GM23338 (cell line): ENCODE data around the gene ANKRD27. TPM values are rescaled to one million over a fixed set of nuclear protein-coding genes. Genes with fewer than 3 reads are reported as not detected.

Source experiments
- ATAC-seq: fragments of 200-7000 bp; cut with Tn5 transposase; 3 replicates; pipeline ENCODE4 v1.9.1; 2020
- DNase-seq: peaks from one replicate; pipeline ENCODE4 v3.0.0-alpha.2; 2015; ENCODE audit warnings: low spot score
- H2AFZ ChIP-seq: fragments of 200-600 bp; sonication (generic); 2 replicates; pipeline ENCODE4 v1.8.0; 2016; ENCODE audit warnings: antibody characterized with exemption, mild to moderate bottlenecking, moderate library complexity
- H3F3A ChIP-seq: fragments of 200-600 bp; sonication (generic); replicated peaks from 2 replicates; pipeline ENCODE4 v1.8.0; 2017; ENCODE audit warnings: antibody characterized with exemption, mixed run types, low read depth
- H3K27ac ChIP-seq: fragments of 200-600 bp; sonication (generic); 2 replicates; pipeline ENCODE4 v1.6.1; 2016; ENCODE audit warnings: low read depth
- H3K27me3 ChIP-seq: fragments of 200-600 bp; sonication (generic); 2 replicates; pipeline ENCODE4 v1.8.0; 2016; ENCODE audit warnings: mild to moderate bottlenecking, mixed run types, moderate library complexity; ENCODE audit not compliant: insufficient read depth
- H3K36me3 ChIP-seq: fragments of 200-600 bp; sonication (generic); 2 replicates; pipeline ENCODE4 v1.8.0; 2016; ENCODE audit warnings: mild to moderate bottlenecking; ENCODE audit not compliant: insufficient read depth
- H3K4me1 ChIP-seq: fragments of 200-600 bp; sonication (generic); 2 replicates; pipeline ENCODE4 v1.8.0; 2016; ENCODE audit warnings: mild to moderate bottlenecking, moderate library complexity; ENCODE audit not compliant: insufficient read depth
- H3K4me2 ChIP-seq: fragments of 200-600 bp; sonication (generic); 2 replicates; pipeline ENCODE4 v1.7.1; 2017; ENCODE audit warnings: mixed run types
- H3K4me3 ChIP-seq: fragments of 200-600 bp; sonication (generic); 2 replicates; pipeline ENCODE4 v1.6.1; 2016; ENCODE audit warnings: mixed run types
- H3K79me2 ChIP-seq: fragments of 200-600 bp; sonication (generic); replicated peaks from 2 replicates; pipeline ENCODE4 v1.8.0; 2017; ENCODE audit warnings: mild to moderate bottlenecking; ENCODE audit not compliant: insufficient read depth
- H3K9me2 ChIP-seq: fragments of 200-600 bp; sonication (generic); 2 replicates; pipeline ENCODE4 v1.8.0; 2017; ENCODE audit not compliant: insufficient read depth
- H4K20me1 ChIP-seq: fragments of 200-600 bp; sonication (generic); replicated peaks from 2 replicates; pipeline ENCODE4 v1.8.0; 2017; ENCODE audit warnings: mild to moderate bottlenecking; ENCODE audit not compliant: insufficient read depth
- H3K27ac Mint-ChIP-seq: 2 replicates; pipeline ENCODE4 v1.8.0; 2020; ENCODE audit warnings: inconsistent platforms, mild to moderate bottlenecking, moderate library complexity, mixed read lengths
- H3K27me3 Mint-ChIP-seq: 3 replicates; pipeline ENCODE4 v1.8.0; 2022; ENCODE audit warnings: low read depth, mild to moderate bottlenecking, moderate library complexity, mixed read lengths, inconsistent platforms; ENCODE audit not compliant: insufficient read depth, poor library complexity
- H3K36me3 Mint-ChIP-seq: 3 replicates; pipeline ENCODE4 v1.8.0; 2021; ENCODE audit warnings: low read depth, mild to moderate bottlenecking, inconsistent platforms, moderate library complexity, mixed read lengths
- H3K4me1 Mint-ChIP-seq: 3 replicates; pipeline ENCODE4 v1.8.0; 2020; ENCODE audit warnings: mild to moderate bottlenecking, inconsistent platforms, mixed read lengths
- H3K4me3 Mint-ChIP-seq: 3 replicates; pipeline ENCODE4 v1.8.0; 2021; ENCODE audit warnings: moderate library complexity, mild to moderate bottlenecking, inconsistent platforms, mixed read lengths
- H3K9me3 Mint-ChIP-seq: 3 replicates; pipeline ENCODE4 v1.8.0; 2020; ENCODE audit warnings: moderate library complexity, mild to moderate bottlenecking, inconsistent platforms, mixed read lengths
- ETS1 ChIP-seq: IDR thresholded peaks from 2 replicates; pipeline ENCODE4 v1.6.1; 2016; ENCODE audit warnings: antibody characterized with exemption
- EZH2 ChIP-seq: fragments of 200-600 bp; sonication (generic); IDR thresholded peaks from one replicate; pipeline ENCODE4 v1.8.0; 2017; ENCODE audit warnings: antibody characterized with exemption, mild to moderate bottlenecking, low read depth; ENCODE audit not compliant: unreplicated experiment
- EZH2phosphoT487 ChIP-seq: fragments of 200-600 bp; sonication (generic); IDR thresholded peaks from one replicate; pipeline ENCODE4 v1.8.1; 2018; ENCODE audit warnings: antibody characterized with exemption; ENCODE audit not compliant: unreplicated experiment
- NANOG ChIP-seq: IDR thresholded peaks from 2 replicates; pipeline ENCODE4 v1.6.1; 2016; ENCODE audit warnings: antibody characterized with exemption, borderline replicate concordance
- POLR2AphosphoS5 ChIP-seq: IDR thresholded peaks from 2 replicates; pipeline ENCODE4 v1.6.1; 2016; ENCODE audit warnings: antibody characterized with exemption, low read depth
- ZNF331 ChIP-seq: fragments of 250-450 bp; sonication (Bioruptor Pico); IDR thresholded peaks from 2 replicates; pipeline ENCODE4 v1.5.0; 2020; ENCODE audit warnings: low read depth, mild to moderate bottlenecking, moderate library complexity
- ZNF462 ChIP-seq: fragments of 250-450 bp; sonication (Bioruptor Pico); IDR thresholded peaks from 2 replicates; pipeline ENCODE4 v1.5.0; 2020; ENCODE audit warnings: mild to moderate bottlenecking, moderate library complexity
- polyA plus RNA-seq: library from polyadenylated mRNA; unstranded; fragments of >200 nt; fragmentation: Nextera tagmentation; extraction: Ambion mirVana; gene quantifications from 2 replicates; pipeline ENCODE4 v1.2.1, GENCODE V29; 2016
- total RNA-seq: library from RNA; depleted of rRNA; stranded (reverse); fragments of >200 nt; shearing (Covaris generic); gene quantifications from 2 replicates; pipeline ENCODE4 v1.2.3, GENCODE V29; 2014

Gene ANKRD27
- total and polyA plus RNA-seq, 2 experiments from 2014 or later, result 16.7 to 48.7 TPM

- no peak for TF ChIP-seq ETS1
- TF ChIP-seq NANOG, result no peak
- no peak for TF ChIP-seq ZNF462 (CRISPR knock-in tag)
- no peak for TF ChIP-seq ZNF331 (CRISPR knock-in tag)
Measured at GRCh38 chr19:32687681-32688080, 12.7 kb upstream of the ANKRD27 start (continued).

GRCh38 chr19:32686847-32687475 lies 12.0 kb upstream of the ANKRD27 start:
- Mint-ChIP-seq H3K27me3 (peaks cover 7% of the 10 kb centered on the region), H3K4me1 (peaks cover 3% of the 10 kb centered on the region), H3K36me3 (no peaks in the 10 kb centered on the region), H3K4me3 (no peak overlapping the region), H3K9me3 (no peaks in the 10 kb centered on the region), H3K27ac (no peak overlapping the region)
- no peaks in the 10 kb centered on the region; the same call in 1 of the 2 replicates for H3K4me1 ChIP-seq
- H3K36me3 ChIP-seq, result no peaks in the 10 kb centered on the region
- peaks cover 11% of the 10 kb centered on the region for H3K27me3 ChIP-seq
- no peak overlapping the region for H3K4me3 ChIP-seq
- H3K4me2 ChIP-seq, result no peak overlapping the region
- H3K27ac ChIP-seq, result no peak overlapping the region
- no peaks in the 10 kb centered on the region; the same call in 1 of the 2 replicates for H4K20me1 ChIP-seq
- H3K79me2 ChIP-seq, result no peaks in the 10 kb centered on the region
- H3K9me2 ChIP-seq, result no peaks in the 10 kb centered on the region
- no peak for DNase-seq
- ATAC-seq, result no peak
- H2AFZ ChIP-seq, result no peak overlapping the region
- no peaks in the 10 kb centered on the region for H3F3A ChIP-seq
- TF ChIP-seq ZNF462 (CRISPR knock-in tag), result no peak
- TF ChIP-seq ZNF331 (CRISPR knock-in tag), result no peak
- TF ChIP-seq EZH2, result no peak
- TF ChIP-seq NANOG, result no peak
- no peak for TF ChIP-seq EZH2phosphoT487
- TF ChIP-seq POLR2AphosphoS5, result no peak
